ENCODE results near the gene SALL1.

DNA sequence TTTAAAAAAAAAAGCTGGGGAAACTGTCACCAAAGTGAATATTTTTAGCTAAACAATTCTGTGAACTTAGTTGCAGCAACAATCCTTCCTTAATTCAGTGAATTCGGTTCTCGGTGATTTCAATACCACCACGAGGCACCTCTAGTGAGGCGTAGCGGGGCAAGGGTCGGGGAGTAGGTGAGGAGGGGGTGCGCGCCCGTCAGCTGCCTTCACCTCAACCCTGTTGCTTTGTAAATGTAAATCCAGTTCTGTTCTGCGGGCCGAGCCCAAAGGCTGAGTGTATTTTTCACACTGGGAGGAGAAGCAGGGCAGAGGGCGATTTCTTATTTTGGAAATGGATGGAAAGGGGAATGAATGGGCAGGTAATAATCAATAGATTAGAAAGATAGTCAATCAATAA, 17.4 kb downstream of the SALL1 start:
- TF ChIP-seq ISX (CRISPR knock-in tag; conservative IDR thresholded peaks at IDR 0.05) (no peak), CHCHD3 (CRISPR knock-in tag; IDR thresholded peaks at IDR 0.05) (no peak), ARNTL (CRISPR knock-in tag; IDR thresholded peaks at IDR 0.05) (no peak), NONO (IDR thresholded peaks at IDR 0.05) (no peak), NONO (CRISPR knock-in tag; conservative IDR thresholded peaks at IDR 0.05) (no peak), FOXK1 (CRISPR knock-in tag; IDR thresholded peaks at IDR 0.05; ENCODE audit: borderline replicate concordance, low read depth) (no peak), RAD51 (IDR thresholded peaks at IDR 0.05; ENCODE audit: borderline replicate concordance) (no peak), TBP (CRISPR knock-in tag; IDR thresholded peaks at IDR 0.05) (no peak), ELF4 (CRISPR knock-in tag; IDR thresholded peaks at IDR 0.05; ENCODE audit: borderline replicate concordance) (no peak), YY1 (IDR thresholded peaks at IDR 0.05; ENCODE audit: insufficient read depth, insufficient replicate concordance, low read depth, low read length) (no peak), ZNF331 (CRISPR knock-in tag; IDR thresholded peaks at IDR 0.05) (no peak), PAF1 (CRISPR knock-in tag; IDR thresholded peaks at IDR 0.05) (no peak)
- TF ChIP-seq, protein P1, sequence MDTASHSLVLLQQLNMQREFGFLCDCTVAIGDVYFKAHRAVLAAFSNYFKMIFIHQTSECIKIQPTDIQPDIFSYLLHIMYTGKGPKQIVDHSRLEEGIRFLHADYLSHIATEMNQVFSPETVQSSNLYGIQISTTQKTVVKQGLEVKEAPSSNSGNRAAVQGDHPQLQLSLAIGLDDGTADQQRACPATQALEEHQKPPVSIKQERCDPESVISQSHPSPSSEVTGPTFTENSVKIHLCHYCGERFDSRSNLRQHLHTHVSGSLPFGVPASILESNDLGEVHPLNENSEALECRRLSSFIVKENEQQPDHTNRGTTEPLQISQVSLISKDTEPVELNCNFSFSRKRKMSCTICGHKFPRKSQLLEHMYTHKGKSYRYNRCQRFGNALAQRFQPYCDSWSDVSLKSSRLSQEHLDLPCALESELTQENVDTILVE (CRISPR knock-in tag; IDR thresholded peaks at IDR 0.05): no peak
- TF ChIP-seq, protein P2, sequence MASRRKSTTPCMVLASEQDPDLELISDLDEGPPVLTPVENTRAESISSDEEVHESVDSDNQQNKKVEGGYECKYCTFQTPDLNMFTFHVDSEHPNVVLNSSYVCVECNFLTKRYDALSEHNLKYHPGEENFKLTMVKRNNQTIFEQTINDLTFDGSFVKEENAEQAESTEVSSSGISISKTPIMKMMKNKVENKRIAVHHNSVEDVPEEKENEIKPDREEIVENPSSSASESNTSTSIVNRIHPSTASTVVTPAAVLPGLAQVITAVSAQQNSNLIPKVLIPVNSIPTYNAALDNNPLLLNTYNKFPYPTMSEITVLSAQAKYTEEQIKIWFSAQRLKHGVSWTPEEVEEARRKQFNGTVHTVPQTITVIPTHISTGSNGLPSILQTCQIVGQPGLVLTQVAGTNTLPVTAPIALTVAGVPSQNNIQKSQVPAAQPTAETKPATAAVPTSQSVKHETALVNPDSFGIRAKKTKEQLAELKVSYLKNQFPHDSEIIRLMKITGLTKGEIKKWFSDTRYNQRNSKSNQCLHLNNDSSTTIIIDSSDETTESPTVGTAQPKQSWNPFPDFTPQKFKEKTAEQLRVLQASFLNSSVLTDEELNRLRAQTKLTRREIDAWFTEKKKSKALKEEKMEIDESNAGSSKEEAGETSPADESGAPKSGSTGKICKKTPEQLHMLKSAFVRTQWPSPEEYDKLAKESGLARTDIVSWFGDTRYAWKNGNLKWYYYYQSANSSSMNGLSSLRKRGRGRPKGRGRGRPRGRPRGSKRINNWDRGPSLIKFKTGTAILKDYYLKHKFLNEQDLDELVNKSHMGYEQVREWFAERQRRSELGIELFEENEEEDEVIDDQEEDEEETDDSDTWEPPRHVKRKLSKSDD (CRISPR knock-in tag; IDR thresholded peaks at IDR 0.05; ENCODE audit: low read depth): no peak
- TF ChIP-seq, protein P3, sequence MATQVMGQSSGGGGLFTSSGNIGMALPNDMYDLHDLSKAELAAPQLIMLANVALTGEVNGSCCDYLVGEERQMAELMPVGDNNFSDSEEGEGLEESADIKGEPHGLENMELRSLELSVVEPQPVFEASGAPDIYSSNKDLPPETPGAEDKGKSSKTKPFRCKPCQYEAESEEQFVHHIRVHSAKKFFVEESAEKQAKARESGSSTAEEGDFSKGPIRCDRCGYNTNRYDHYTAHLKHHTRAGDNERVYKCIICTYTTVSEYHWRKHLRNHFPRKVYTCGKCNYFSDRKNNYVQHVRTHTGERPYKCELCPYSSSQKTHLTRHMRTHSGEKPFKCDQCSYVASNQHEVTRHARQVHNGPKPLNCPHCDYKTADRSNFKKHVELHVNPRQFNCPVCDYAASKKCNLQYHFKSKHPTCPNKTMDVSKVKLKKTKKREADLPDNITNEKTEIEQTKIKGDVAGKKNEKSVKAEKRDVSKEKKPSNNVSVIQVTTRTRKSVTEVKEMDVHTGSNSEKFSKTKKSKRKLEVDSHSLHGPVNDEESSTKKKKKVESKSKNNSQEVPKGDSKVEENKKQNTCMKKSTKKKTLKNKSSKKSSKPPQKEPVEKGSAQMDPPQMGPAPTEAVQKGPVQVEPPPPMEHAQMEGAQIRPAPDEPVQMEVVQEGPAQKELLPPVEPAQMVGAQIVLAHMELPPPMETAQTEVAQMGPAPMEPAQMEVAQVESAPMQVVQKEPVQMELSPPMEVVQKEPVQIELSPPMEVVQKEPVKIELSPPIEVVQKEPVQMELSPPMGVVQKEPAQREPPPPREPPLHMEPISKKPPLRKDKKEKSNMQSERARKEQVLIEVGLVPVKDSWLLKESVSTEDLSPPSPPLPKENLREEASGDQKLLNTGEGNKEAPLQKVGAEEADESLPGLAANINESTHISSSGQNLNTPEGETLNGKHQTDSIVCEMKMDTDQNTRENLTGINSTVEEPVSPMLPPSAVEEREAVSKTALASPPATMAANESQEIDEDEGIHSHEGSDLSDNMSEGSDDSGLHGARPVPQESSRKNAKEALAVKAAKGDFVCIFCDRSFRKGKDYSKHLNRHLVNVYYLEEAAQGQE (IDR thresholded peaks at IDR 0.05; ENCODE audit: borderline replicate concordance in 1 of 2, low read depth in 1 of 2, low read length in 2 of 2): no peak

Data from HepG2 (cell line).